Upper lobe of right lung (tissue), 1 donor: ENCODE results near the gene CNIH3. TPM values are rescaled to one million over a fixed set of nuclear protein-coding genes. Genes with fewer than 3 reads are reported as not detected.

Source experiments
- ATAC-seq: fragments of 200-7000 bp; cut with Tn5 transposase; one replicate; pipeline ENCODE4 v1.9.1; 2020; ENCODE audit warnings: mild to moderate bottlenecking, moderate library complexity
- DNase-seq: peaks from one replicate; pipeline ENCODE4 v3.0.0-alpha.2; 2020
- H3K27ac ChIP-seq: fragments of 200-600 bp; one replicate; pipeline ENCODE4 v1.8.0; 2022
- H3K27me3 ChIP-seq: fragments of 200-600 bp; one replicate; pipeline ENCODE4 v1.8.0; 2022; ENCODE audit warnings: mild to moderate bottlenecking
- H3K36me3 ChIP-seq: fragments of 200-600 bp; one replicate; pipeline ENCODE4 v1.8.0; 2022
- H3K4me1 ChIP-seq: fragments of 200-600 bp; one replicate; pipeline ENCODE4 v1.8.0; 2022
- H3K4me3 ChIP-seq: fragments of 200-600 bp; one replicate; pipeline ENCODE4 v1.8.0; 2022; ENCODE audit warnings: mild to moderate bottlenecking
- H3K9me3 ChIP-seq: fragments of 200-600 bp; one replicate; pipeline ENCODE4 v1.8.0; 2022
- CTCF ChIP-seq: fragments of 200-600 bp; IDR thresholded peaks from one replicate; pipeline ENCODE4 v1.8.0; 2022; ENCODE audit warnings: antibody characterized with exemption
- intact Hi-C: fragments of 100-400 bp; cut with DNase I; formaldehyde crosslinking; loops from one replicate; pipeline ENCODE4 v1.11.0; 2022
- total RNA-seq: library from RNA; stranded (reverse); fragmentation: NEBNext Ultra II Directional; extraction: Animal tissue kit (Norgen Biotek cat#: 25700); gene quantifications from one replicate; pipeline ENCODE4 v1.2.1, GENCODE V29; 2021
- donor health status: DM: no; HTN: yes; CAD: no; lungs with severe emphysema.

The CNIH3 gene
- total RNA-seq, 1 donor from 2014 or later: 4.8 TPM

- H3K36me3 ChIP-seq: no peaks in the 10 kb centered on the region
- no peaks in the 10 kb centered on the region for H3K27me3 ChIP-seq
- DNase-seq (no peak), ATAC-seq (no peak)
- H3K9me3 ChIP-seq: no peaks in the 10 kb centered on the region
- TF ChIP-seq CTCF: no peak
- no peak overlapping the region for H3K4me3 ChIP-seq
- no peak overlapping the region for H3K27ac ChIP-seq
- intact Hi-C loops: no loop called here
- no peaks in the 10 kb centered on the region for H3K4me1 ChIP-seq
Observed at GRCh38 chr1:224639426-224639975, 23.4 kb downstream of the CNIH3 start.

- intact Hi-C loops: no loop called here
Observed at GRCh38 chr1:224640018-224640417, 23.9 kb downstream of the CNIH3 start.

GRCh38 chr1:224640587-224640986 lies 24.5 kb downstream of the CNIH3 start:
- H3K4me3 ChIP-seq: no peak overlapping the region
- no peak overlapping the region for H3K27ac ChIP-seq
- H3K27me3 ChIP-seq: no peaks in the 10 kb centered on the region
- DNase-seq: no peak
- TF ChIP-seq CTCF: no peak
- H3K9me3 ChIP-seq: no peaks in the 10 kb centered on the region
- intact Hi-C loops: no loop called here
- H3K4me1 ChIP-seq: no peaks in the 10 kb centered on the region
- ATAC-seq: no peak
- H3K36me3 ChIP-seq: no peaks in the 10 kb centered on the region

More at GRCh38 chr1:224640018-224640417, 23.9 kb downstream of the CNIH3 start:
- DNase-seq (no peak), ATAC-seq (no peak)
- Histone ChIP-seq H3K4me1 (no peaks in the 10 kb centered on the region), H3K4me3 (no peak overlapping the region), H3K27me3 (no peaks in the 10 kb centered on the region), H3K9me3 (no peaks in the 10 kb centered on the region), H3K27ac (no peak overlapping the region), H3K36me3 (no peaks in the 10 kb centered on the region)
- no peak for TF ChIP-seq CTCF

GRCh38 chr1:224641030-224641429 lies 24.9 kb downstream of the CNIH3 start:
- TF ChIP-seq CTCF: no peak
- no peaks in the 10 kb centered on the region for H3K4me1 ChIP-seq
- no peak overlapping the region for H3K4me3 ChIP-seq
- no peak overlapping the region for H3K27ac ChIP-seq
- no peaks in the 10 kb centered on the region for H3K9me3 ChIP-seq
- intact Hi-C loops: no loop called here
- no peak for ATAC-seq
- DNase-seq: no peak
- H3K36me3 ChIP-seq: no peaks in the 10 kb centered on the region
- no peaks in the 10 kb centered on the region for H3K27me3 ChIP-seq

GRCh38 chr1:224643653-224644052 lies 27.5 kb downstream of the CNIH3 start:
- no peak for DNase-seq
- Histone ChIP-seq H3K4me3 (no peak overlapping the region), H3K36me3 (no peaks in the 10 kb centered on the region), H3K4me1 (no peaks in the 10 kb centered on the region), H3K27ac (no peak overlapping the region), H3K9me3 (no peaks in the 10 kb centered on the region), H3K27me3 (no peaks in the 10 kb centered on the region)
- no peak for TF ChIP-seq CTCF
- intact Hi-C loops: no loop called here
- no peak for ATAC-seq
